ENCODE results near the gene PYGO2. TPM values are rescaled to one million over a fixed set of nuclear protein-coding genes. Genes with fewer than 3 reads are reported as not detected.

PYGO2 gene
- total RNA-seq, 1 donor from 2014 or later: 10.5 TPM

- ATAC-seq (no peak), DNase-seq (ENCODE audit: low spot score) (no peak)
Measured at GRCh38 chr1:154966111-154966510, 4.5 kb upstream of the PYGO2 start.

GRCh38 chr1:154964359-154964758 lies 2.8 kb upstream of the PYGO2 start:
- no peak for DNase-seq (ENCODE audit: low spot score)
- ATAC-seq: no peak

GRCh38 chr1:154963643-154964042 lies 2.1 kb upstream of the PYGO2 start:
- DNase-seq (ENCODE audit: low spot score): no peak

GRCh38 chr1:154962795-154963330 lies 1.3 kb upstream of the PYGO2 start:
- no peak for DNase-seq (ENCODE audit: low spot score)
- ATAC-seq: no peak

More at GRCh38 chr1:154963643-154964042, 2.1 kb upstream of the PYGO2 start:
- no peak for ATAC-seq

GRCh38 chr1:154962156-154962749 lies 671 bp upstream of the PYGO2 start:
- peak; percentile 48 for ATAC-seq
- no peak for DNase-seq (ENCODE audit: low spot score)

GRCh38 chr1:154960446-154961136 lies 991 bp downstream of the PYGO2 start:
- DNase-seq (ENCODE audit: low spot score) (no peak), ATAC-seq (no peak)

GRCh38 chr1:154959426-154959780 lies 2.2 kb downstream of the PYGO2 start:
- DNase-seq (ENCODE audit: low spot score) (no peak), ATAC-seq (no peak)

GRCh38 chr1:154958681-154959425 lies 2.7 kb downstream of the PYGO2 start:
- DNase-seq (ENCODE audit: low spot score): no peak
- no peak for ATAC-seq

- no peak for ATAC-seq
- no peak for DNase-seq (ENCODE audit: low spot score)
Measured at GRCh38 chr1:154958036-154958435, 3.5 kb downstream of the PYGO2 start.

GRCh38 chr1:154957091-154957657 lies 4.4 kb downstream of the PYGO2 start:
- no peak for ATAC-seq
- DNase-seq (ENCODE audit: low spot score): no peak

GRCh38 chr1:154956544-154956941 lies 5.0 kb downstream of the PYGO2 start:
- peak; percentile 9 for ATAC-seq
- no peak for DNase-seq (ENCODE audit: low spot score)

- DNase-seq (ENCODE audit: low spot score): peak; percentile 87
- peak; percentile 91 for ATAC-seq
Measured at GRCh38 chr1:154955718-154956543, 5.7 kb downstream of the PYGO2 start, which contains the start of gene PBXIP1. PBXIP1 (minus strand) TSS chr1:154956099; CDS start chr1:154953721, 2,378 bp downstream.

- DNase-seq (ENCODE audit: low spot score) (no peak), ATAC-seq (no peak)
Measured at GRCh38 chr1:154955039-154955717, 6.4 kb downstream of the PYGO2 start.

- DNase-seq (ENCODE audit: low spot score): no peak
- no peak for ATAC-seq
Measured at GRCh38 chr1:154954541-154954940, 7.0 kb downstream of the PYGO2 start.

- ATAC-seq (no peak), DNase-seq (ENCODE audit: low spot score) (no peak)
Measured at GRCh38 chr1:154953611-154954038, 8.0 kb downstream of the PYGO2 start.

GRCh38 chr1:154952664-154953063 lies 8.9 kb downstream of the PYGO2 start:
- no peak for DNase-seq (ENCODE audit: low spot score)
- no peak for ATAC-seq

- no peak for DNase-seq (ENCODE audit: low spot score)
Measured at GRCh38 chr1:154951901-154952657, 9.5 kb downstream of the PYGO2 start.

GRCh38 chr1:154948079-154948478 lies 13.5 kb downstream of the PYGO2 start:
- DNase-seq (ENCODE audit: low spot score): no peak

More at GRCh38 chr1:154951901-154952657, 9.5 kb downstream of the PYGO2 start:
- no peak for ATAC-seq

More at GRCh38 chr1:154948079-154948478, 13.5 kb downstream of the PYGO2 start:
- ATAC-seq: no peak
